WTC11 (cell line): ENCODE data around the gene KNDC1.

Source experiments
- ARID4B ChIP-seq: sonication (generic); formaldehyde crosslinking; IDR thresholded peaks from 2 replicates; pipeline ENCODE4 v1.8.0; 2023; ENCODE audit warnings: missing genetic modification reagents, mild to moderate bottlenecking, borderline replicate concordance
- ATF3 ChIP-seq: sonication (generic); formaldehyde crosslinking; conservative IDR thresholded peaks from 2 replicates; pipeline ENCODE4 v1.8.1; 2022; ENCODE audit warnings: mild to moderate bottlenecking, missing genetic modification reagents
- ATF6 ChIP-seq: sonication (generic); formaldehyde crosslinking; IDR thresholded peaks from 2 replicates; pipeline ENCODE4 v1.8.1; 2023; ENCODE audit warnings: mild to moderate bottlenecking, missing genetic modification reagents
- CTCF ChIP-seq: fragments of 200-600 bp; IDR thresholded peaks from 2 replicates; pipeline ENCODE4 v1.8.0; 2022; ENCODE audit warnings: antibody characterized with exemption
- E2F4 ChIP-seq: sonication (generic); formaldehyde crosslinking; IDR thresholded peaks from 2 replicates; pipeline ENCODE4 v1.8.1; 2022; ENCODE audit warnings: low read depth, mild to moderate bottlenecking, moderate library complexity, missing genetic modification reagents, borderline replicate concordance
- ETV6 ChIP-seq: sonication (generic); formaldehyde crosslinking; IDR thresholded peaks from 2 replicates; pipeline ENCODE4 v1.8.1; 2022; ENCODE audit warnings: mild to moderate bottlenecking, missing genetic modification reagents
- MAX ChIP-seq: sonication (generic); formaldehyde crosslinking; IDR thresholded peaks from 2 replicates; pipeline ENCODE4 v1.8.0; 2022; ENCODE audit warnings: mild to moderate bottlenecking, missing genetic modification reagents
- USF1 ChIP-seq: sonication (generic); formaldehyde crosslinking; IDR thresholded peaks from 2 replicates; pipeline ENCODE4 v1.8.0; 2022; ENCODE audit warnings: mild to moderate bottlenecking, missing genetic modification reagents
- ZMAT4 ChIP-seq: fragments of 250-450 bp; sonication (Bioruptor Pico); IDR thresholded peaks from 2 replicates; pipeline ENCODE4 v1.9.0; 2021; ENCODE audit warnings: mild to moderate bottlenecking

GRCh38 chr10:133182190-133182589, 22.2 kb downstream of the KNDC1 start:
- TF ChIP-seq CTCF: no peak
- no peak for TF ChIP-seq E2F4
- TF ChIP-seq ARID4B (CRISPR knock-in tag): no peak
- TF ChIP-seq ETV6 (CRISPR knock-in tag): no peak
- no peak for TF ChIP-seq MAX (CRISPR knock-in tag)
- no peak for TF ChIP-seq ZMAT4 (CRISPR knock-in tag)
- TF ChIP-seq ATF3 (CRISPR knock-in tag): no peak
- no peak for TF ChIP-seq USF1
- no peak for TF ChIP-seq ATF6 (CRISPR knock-in tag)
